ENCODE measurements around the gene JAKMIP1.

The JAKMIP1 gene

DNA sequence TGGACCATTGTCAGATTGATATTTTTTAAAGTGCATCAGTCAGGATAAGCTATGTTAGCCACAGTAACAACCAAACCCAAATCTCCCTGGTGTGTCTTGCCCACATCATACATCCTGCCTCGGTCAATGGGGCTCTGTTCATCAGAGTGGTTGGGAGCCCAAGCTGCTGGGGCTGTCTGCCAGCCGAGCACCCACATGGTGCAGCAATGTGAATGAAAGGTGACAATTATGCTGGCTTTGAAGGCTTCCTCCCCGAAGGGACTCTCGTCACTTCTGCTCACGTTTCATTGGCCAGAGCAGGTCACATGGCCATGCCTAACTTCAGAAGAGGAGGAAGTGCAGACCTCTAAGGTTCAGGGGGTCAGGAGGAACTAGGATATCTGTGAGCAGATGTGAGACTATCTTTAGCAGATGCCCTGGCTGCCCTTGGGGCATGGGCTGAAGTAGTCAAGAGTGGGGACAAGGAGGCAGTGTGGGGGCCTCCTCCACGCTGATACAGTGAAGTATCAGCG, 1.3 kb upstream of the JAKMIP1 start:
- no peak for DNase-seq (ENCODE audit: low read depth in 2 of 2)

DNA sequence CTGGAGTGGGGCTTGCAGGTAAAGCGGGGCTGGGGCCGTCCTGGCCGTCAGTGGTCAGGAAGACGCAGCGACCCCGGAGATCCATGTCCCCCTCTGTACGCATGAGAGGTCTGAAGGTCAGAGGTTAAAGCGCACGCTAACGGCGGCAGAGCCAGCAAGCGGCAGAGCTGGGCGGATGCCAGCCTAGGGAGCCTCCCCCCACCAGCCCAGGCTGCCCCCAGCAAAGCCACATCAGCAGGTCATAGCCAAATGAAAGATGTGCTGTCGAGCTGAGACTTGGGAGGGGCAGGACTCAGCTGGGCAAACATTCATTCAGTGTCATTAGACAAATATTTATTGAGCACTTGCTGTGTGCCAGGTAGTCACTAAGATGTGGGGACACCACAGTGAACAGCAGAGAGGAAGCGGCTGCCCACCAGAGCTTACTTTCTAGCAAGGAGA, 593 bp upstream of the JAKMIP1 start:
- DNase-seq (ENCODE audit: low read depth in 2 of 2): no peak

DNA sequence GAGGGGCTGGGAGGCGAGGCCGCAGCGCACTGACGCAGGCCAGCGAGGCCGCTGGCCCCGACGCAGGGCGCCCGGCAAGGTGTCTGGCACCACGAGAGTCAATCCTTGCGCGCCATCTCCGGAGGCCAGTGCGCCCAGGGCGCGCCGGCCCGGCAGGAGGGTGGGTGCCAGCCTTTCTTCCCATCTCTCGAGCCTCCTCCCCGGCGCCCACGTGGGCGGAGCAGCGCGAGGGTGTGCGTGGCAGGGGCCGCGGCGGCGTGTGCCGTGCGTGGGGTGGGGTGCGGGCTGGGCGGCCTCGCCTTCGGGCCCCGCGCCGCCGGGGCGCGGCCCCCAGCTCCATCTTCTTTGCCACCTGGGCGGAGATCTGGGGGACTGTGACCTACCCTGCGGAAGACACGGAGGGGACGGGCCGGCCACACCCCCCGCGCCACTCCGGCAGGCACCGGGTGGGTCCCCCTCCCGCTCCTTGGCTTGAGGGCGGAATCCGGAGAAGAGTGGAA, 877 bp downstream of the JAKMIP1 start:
- peak in 1 of 2 donors; percentile 53 for DNase-seq (ENCODE audit: low read depth in 2 of 2)

DNA sequence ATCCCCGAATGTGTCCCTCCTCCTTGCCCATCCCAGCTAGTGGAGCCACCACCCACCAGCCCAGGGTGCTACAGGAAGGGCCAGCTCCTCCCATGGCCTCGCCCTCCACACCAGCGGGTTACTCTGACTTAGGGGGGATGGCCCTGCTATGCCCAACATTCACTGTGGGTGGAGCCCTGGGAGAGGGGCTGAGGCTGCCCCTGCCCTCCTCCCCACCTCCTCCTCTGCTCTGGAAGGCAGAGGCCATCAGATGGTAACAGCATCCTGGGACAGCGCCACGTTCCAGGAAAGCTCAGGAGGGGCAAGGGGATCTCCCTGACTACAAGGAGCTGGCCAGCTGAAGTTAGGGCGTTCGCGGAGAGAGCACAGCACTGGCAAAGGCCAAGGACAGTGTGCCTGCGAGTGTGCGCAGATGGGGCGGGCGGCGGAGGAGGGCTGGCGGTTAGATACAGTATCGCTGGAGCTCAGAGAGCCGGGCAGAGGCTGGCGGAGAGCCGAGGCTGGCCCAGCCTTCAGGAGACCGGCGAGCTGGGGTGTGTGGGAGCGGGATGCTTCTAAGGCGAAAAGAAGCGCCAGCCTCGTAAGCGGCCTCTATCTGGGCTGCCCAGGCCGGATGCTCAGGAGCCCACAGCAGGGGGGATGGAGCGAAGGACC, 1.5 kb downstream of the JAKMIP1 start:
- DNase-seq (ENCODE audit: low read depth in 2 of 2): peak in 1 of 2 donors; percentile 17

DNA sequence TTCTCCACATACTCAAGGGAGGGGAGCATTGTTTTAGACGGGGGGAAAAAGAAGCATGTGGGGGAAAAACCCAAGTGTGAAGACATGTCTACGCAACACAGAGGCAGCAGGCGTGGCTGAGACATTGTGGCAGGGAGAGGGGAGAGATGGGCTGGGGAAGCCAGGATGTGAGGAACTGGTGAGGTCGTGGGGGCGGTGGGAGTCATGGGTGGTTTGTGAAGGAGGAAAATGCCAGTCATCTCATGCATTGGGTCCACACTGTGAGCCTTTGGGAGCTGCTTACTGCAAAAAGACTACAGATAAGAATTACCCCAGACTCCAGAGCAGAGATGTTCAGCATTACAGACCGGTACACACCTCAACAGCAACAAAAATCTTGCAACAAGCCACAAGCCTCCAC, 2.1 kb downstream of the JAKMIP1 start:
- DNase-seq (ENCODE audit: low read depth in 2 of 2): peak; percentile 64 to 75

DNA sequence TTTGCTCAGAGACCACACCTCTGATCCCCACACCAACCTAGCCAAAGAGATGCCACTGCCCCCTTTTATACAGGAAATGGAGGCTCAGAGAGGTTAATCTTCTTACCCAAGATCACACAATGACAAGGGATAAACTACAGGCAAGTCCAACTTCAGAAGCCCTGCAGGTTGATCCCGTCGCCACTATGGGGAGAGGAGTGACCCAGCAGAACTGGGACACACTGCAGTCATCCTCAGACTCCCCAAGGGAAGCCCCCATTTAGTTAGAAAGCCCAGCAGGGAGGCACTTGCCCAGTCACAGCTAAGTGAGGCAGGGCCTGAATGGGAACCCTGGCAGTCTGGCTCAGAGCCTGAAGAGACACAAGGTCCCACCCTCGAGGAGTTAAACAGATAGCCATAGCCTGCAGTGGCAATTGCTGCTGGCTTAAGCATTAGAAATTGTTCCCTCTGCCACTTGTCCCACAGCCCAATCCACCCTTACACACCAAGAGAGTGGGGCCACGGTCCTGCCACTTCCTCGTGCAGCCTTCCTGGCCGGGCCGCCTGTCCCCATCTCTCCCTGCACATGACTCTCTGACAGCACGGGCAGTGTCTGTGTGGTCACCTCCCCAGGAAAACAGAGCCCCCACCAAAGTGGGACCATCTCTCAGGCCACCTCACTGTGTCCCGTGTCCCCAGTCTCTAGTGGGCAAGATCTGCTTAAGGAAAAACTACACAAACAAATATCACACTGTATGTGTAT, 2.7 kb downstream of the JAKMIP1 start:
- no peak for DNase-seq (ENCODE audit: low read depth in 2 of 2)

DNA sequence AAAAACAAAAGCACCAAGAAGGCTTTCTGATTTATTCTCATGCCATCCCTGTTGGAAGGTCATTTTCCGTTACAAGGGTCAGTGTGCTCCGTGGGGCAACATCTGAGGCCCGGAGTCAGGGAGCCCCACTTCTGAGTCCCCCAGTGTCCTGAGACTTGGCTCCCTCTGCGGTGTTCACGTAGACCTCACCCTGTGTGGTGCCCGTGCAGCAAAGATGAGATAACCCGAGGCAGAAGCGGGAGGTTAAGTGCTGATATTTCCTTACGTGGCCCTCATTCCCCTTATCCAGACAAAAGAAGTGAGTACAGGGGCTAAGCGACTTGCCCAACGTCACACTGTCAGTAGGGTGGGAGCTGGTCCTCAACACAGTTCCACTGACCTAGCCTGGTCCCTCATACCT, 3.5 kb downstream of the JAKMIP1 start:
- no peak for DNase-seq (ENCODE audit: low read depth in 2 of 2)

DNA sequence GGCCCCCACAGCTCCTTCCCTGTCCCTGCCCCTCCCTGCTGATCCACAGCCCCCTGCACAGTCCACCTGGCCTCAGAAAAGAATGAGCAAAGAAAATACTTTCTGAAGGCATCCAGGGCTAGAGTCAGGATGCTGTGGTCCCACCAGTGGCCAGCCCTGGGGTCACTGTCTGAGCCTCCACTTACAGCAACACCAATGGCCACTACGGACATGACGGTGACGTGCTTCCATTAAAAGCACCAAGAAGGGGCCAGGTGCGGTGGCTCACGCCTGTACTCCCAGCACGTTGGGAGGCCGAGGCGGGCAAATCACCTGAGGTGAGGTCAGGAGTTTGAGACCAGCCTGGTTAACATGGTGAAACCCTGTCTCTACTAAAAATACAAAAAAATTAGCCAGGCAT, 4.0 kb downstream of the JAKMIP1 start:
- no peak for DNase-seq (ENCODE audit: low read depth in 2 of 2)

DNA sequence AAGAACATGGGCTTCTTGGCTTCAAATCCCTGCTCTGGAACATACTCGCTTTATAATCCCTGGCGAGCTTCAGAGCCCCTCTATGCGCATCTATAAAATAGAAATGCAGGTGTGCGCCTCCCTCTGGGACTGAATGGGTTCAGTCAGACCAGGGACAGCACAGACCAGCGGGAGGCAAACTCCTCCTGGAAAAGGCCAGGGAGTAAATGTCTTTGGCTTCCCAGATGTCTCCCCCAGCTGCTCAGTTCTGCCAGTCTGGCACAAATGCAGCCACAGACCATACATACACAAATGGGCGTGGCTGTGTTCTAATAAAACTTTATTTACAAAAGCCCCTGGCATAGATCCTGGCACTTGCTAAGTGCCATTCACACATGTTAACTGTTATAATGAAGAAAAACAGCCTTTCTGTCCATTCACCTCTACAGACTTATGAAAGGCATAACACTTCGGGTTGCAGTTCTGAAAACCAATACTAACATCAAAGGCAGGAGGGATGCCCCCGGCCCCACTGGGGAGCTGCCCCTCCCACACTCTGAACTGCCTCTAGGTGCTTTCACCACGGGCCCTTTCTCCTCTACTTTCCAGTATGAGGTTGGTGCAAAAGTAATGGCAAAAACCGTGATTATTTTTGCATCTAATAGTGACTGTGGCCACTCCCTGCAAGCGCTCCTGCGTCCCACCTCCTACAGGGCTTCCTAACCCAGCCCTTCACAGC, 4.6 kb downstream of the JAKMIP1 start:
- DNase-seq (ENCODE audit: low read depth in 2 of 2): no peak

DNA sequence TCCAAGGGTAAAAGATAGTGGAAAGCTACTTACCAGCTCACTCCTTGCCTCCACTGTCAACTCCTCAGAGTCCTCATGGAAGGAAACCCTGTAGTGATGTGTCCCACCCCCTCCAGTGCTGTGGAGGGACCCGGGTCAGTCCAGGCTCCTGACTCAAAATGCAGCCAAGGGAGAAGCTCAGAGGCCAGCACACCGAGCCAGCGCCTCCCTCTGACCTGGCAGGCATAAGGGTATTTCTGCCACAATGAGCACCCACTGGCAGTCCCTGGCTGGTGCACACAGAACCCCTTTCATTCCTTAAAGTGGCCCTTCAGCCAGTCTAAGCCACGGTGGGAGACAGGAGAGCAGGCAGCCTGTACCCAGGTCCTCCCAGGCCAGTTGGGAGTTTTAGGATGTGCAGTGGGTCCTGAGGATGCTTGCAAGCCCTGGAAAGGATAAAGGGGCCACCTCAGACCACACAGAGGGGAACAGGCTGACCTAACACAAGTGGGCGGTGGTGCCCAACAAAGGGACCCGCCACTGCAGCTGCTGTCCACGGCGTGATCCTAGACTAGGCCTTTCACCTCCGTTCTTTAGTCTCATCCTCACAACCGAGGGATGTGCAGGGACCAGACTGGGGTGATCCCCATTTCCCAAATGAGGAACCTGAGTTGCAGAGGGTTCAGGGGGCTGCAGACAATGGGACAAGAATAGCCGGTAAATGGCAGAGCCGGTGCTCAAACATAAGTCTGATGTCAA, 5.7 kb downstream of the JAKMIP1 start:
- no peak for DNase-seq (ENCODE audit: low read depth in 2 of 2)

DNA sequence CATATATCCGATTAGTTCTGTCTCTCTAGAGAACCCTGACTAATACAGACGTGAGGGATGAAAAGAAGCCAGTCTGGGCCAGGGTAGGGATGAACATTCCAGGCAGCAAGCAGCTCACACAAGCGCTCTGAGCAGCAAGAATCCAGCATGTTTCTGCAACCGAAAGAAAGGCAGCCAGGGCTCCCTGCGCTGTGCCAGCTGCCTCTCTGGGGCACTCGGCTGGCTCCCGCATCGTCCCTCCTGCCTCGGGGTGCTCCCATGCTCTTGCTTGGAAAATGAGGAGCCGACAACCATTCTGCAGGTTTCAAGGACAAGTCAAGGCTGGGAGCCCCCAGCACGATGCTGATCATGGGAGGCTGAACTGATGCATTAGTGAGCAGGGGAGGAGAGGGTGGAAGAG, 7.0 kb downstream of the JAKMIP1 start:
- DNase-seq (ENCODE audit: low read depth in 2 of 2): no peak

DNA sequence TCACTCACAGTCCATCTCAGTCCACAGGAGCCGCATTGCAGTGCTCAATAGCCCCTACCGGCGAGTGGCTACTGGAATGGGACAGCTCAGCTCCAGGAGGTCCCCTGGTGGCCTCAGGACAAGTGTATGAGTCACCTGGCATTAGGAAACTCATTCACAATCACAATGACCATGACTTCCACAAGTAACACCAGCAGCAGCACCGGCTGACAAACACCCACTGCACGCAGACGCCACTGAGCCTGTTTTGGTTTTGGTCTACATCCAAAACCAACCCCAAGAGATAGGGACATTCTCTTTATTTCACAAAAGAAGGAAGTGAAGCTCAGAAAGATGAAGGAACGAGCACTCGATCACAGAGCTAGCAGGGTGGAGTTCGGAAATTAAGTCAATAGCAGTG, 8.1 kb downstream of the JAKMIP1 start:
- DNase-seq (ENCODE audit: low read depth in 2 of 2): no peak

DNA sequence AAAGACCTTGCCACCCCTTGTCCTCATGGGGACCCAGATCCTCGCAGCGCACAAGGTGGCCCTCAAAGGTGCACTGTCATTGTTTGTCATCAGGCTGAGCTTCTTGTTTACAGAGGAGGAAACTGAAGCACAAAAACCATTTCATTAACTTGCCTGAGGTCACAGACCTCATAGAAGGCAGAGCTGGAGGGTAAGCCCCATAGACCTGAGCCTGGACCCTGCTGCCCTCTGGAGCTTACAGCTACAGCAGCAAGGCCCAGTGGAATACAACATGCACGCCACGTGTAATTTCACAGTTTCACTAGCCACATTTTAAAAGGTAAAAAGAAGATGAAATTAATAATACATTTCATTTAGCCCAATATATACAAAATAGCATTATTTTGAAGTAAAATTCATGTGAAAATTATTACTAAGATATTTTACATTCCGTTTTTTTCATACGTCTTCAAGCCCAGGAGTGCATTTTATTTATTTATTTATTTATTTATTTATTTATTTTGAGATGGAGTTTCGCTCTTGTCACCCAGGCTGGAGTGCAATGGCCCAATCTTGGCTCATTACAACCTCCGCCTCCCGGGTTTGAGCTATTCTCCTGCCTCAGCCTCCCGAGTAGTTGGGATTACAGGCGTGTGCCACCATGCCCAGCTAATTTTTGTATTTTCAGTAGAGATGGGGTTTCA, 8.8 kb downstream of the JAKMIP1 start:
- DNase-seq (ENCODE audit: low read depth in 2 of 2): no peak

DNA sequence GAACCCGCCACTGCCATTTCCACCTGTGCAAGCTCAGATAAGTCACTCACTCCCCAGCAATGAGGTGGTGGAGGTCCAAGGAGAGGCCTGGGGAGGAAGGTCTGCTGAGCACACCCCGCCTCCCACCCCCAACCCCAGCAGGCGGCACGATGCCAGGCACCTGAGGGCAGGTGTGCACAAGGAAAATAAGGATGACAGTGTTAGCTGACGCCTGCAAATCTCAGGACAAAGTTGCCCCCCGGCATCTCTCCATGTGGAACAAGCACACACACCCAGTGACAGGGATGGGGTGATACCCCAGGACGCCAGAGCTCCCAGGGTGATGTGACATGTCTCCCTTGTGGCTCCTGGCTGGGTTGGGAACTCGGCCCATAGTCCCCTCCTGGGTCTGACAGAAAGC, 9.9 kb downstream of the JAKMIP1 start:
- DNase-seq (ENCODE audit: low read depth in 2 of 2): no peak

DNA sequence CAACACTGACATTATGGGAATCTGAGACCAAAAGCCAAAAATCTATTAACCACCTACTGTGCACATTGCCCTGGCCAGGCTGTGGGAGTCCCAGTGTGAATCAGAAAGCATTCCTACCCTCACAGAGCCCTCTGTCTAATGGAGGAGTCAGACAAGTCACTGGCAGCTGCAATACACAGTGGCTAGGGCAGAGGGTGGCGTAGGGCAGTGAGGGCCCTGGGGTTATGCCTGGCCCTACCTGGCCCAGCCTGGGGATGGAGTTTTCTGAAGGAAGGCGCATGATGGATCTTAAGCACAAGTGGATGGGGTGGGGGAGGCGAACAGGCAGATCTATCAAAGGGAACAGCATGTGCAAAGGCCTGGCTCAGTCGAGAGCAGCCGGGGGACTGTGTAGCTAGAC, 10.8 kb downstream of the JAKMIP1 start:
- DNase-seq (ENCODE audit: low read depth in 2 of 2): no peak

DNA sequence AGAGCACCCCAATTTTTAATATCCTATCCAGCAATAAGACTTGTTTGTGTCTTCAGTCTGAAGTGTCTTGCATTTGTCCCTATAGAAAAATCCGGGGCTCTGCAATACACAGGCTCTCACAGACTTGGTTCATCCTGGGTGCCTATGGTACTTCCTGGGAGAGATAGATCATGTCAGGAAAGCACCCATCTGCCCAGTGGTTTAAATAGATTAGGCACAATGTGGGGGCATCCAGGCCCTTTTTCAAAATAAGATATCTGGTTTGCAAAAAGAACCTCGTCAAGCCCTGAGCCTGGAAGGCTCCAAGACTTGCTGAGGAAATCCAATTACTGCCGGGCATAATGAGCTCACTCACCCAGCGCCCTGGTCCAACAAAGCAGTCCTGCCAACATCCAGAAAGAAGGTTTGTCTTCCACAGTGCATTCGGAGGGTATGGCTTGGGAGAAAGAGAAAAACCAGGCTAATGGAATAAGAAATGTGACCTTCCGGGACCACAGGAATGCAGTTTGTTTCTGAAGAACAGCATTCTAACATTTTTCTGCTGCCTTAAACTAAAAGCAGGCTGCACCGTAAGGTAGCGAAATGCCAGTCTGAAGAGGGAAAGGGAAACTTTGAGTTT, 11.6 kb downstream of the JAKMIP1 start:
- no peak for DNase-seq (ENCODE audit: low read depth in 2 of 2)

DNA sequence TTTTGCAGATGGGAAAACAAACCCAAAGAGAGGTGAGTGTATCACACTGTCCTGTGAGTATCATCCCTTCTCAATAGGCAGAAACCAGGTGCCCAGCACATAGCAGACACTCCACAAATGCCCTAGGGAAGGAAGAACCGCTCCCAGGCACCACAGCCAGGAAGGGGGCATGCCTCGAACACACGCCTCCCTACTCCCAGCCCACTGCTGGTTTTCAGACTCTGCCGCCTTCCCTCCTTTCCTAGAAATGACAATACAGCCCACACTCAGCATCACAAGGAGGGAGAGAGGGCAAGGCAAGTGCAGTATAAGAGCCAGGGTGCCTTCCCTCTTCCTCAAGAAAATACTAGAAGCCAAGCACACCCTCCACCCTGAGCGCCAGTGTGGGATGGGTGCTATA, 16.2 kb downstream of the JAKMIP1 start:
- DNase-seq (ENCODE audit: low read depth in 2 of 2): no peak

DNA sequence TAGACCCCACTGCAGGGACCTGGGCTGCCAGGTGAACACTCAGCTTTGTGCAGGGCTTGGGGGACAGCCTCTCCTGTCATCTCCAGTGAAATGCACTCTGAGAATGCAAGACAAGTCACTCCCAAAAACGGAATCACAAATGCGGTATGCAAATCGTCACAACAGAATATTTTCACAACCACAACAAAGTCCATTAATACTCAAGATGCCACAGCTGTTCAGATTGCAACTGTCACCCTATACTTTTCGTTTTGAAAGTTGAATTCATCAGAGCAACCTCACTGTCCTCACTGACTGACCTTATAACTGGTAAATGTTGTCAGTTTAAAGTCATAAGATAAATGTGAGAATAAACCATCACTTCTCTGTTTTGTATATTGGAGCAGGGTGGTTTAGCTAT, 16.6 kb downstream of the JAKMIP1 start:
- DNase-seq (ENCODE audit: low read depth in 2 of 2): no peak

DNA sequence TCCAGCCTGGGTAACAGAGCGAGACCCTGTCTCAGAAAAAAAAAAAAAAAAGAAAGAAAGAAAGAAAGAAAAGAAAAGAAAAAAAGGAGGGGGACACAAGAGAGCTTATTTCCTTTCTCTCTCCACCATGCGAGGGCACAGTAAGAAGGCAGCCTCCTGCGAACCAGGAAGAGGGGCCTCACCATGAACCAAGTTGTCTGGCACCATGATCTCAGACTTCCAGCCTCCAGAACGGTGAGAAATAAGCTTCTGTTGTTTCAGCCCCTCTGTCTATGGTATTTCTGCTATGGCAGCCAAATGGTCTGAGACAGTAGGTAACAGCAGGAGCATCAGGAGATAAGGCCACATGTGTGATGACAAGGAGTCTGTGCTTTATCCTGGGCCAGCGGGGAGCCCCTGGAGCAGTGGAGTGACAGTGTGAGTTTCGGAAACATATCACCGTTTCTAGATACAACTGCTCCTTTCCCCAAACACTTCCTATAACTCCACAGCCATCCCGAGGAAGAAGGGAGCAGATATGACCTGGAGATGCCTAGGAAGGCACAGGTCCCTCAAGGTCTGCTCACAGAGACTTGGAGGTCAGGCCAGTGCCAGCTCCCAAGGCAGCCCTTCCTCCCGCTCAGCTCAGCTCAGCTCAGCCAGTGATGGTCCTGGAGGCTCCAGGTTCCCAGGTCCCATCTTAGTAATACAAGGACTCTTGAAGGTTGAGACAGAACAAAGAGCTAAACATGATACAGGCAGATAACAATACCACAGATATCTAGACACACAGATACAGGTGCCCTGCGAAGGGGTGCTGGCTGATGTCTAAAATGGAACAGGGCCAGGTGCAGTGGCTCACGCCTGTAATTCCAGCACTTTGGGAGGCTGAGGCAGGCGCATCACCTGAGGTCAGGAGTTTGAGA, 17.7 kb downstream of the JAKMIP1 start:
- DNase-seq (ENCODE audit: low read depth in 2 of 2): no peak
